Right atrium auricular region (tissue), 2 donors: Measurements from ENCODE around the gene LCA5. TPM values are rescaled to one million over a fixed set of nuclear protein-coding genes. Genes with fewer than 3 reads are reported as not detected.

Experiments
- DNase-seq: peaks from one replicate; pipeline ENCODE4 v3.0.0-alpha.2; 2019; ENCODE audit warnings: low spot score
- H3K27ac ChIP-seq, 2 donors: fragments of 200-600 bp; sonication (generic); 1 replicate in 1 of 2; 2 replicates in 1 of 2; pipeline ENCODE4 v1.5.1; 2016 to 2019
- H3K27me3 ChIP-seq, 2 donors: fragments of 200-600 bp; sonication (generic); one replicate each; pipeline versions ENCODE4 v1.5.1 to v1.6.0; 2017 to 2019
- H3K36me3 ChIP-seq: fragments of 200-600 bp; sonication (generic); one replicate; pipeline ENCODE4 v1.5.1; 2016
- H3K4me1 ChIP-seq, 2 donors: fragments of 200-600 bp; sonication (generic); one replicate each; pipeline versions ENCODE4 v1.5.1 to v1.6.0; 2017 to 2019
- H3K4me3 ChIP-seq, 2 donors: fragments of 200-600 bp; sonication (generic); 1 replicate in 1 of 2; 2 replicates in 1 of 2; pipeline ENCODE4 v1.5.1; 2017 to 2019; ENCODE audit warnings: mild to moderate bottlenecking in 1 of 2, moderate library complexity in 1 of 2
- H3K9me3 ChIP-seq, 2 donors: fragments of 200-600 bp; sonication (generic); one replicate each; pipeline ENCODE4 v1.5.1; 2019
- CTCF ChIP-seq, 2 donors: fragments of 200-600 bp; sonication (generic); IDR thresholded peaks; one replicate each; pipeline ENCODE4 v1.5.1; 2019; ENCODE audit warnings: antibody characterized with exemption in 2 of 2
- total RNA-seq, 2 donors: library from RNA; depleted of rRNA; stranded (reverse); fragments of >200 nt; gene quantifications; one replicate each; pipeline ENCODE4 v1.1.0, GENCODE V29; 2016

The LCA5 gene
- total RNA-seq, 2 donors from 2014 or later, result 2.6 to 2.7 TPM

- Histone ChIP-seq H3K36me3 (no peaks in the 10 kb centered on the region), H3K27ac (no peak overlapping the region), H3K4me3 (no peak overlapping the region), H3K9me3 (no peaks in the 10 kb centered on the region), H3K4me1 (no peaks in the 10 kb centered on the region), H3K27me3 (no peaks in the 10 kb centered on the region)
- no peak for TF ChIP-seq CTCF (IDR thresholded peaks at IDR 0.05)
- DNase-seq, result no peak
Measured at GRCh38 chr6:79557673-79558467, 20.6 kb upstream of the LCA5 start.

GRCh38 chr6:79554305-79554704 lies 17.1 kb upstream of the LCA5 start:
- no peak for TF ChIP-seq CTCF (IDR thresholded peaks at IDR 0.05)
- no peaks in the 10 kb centered on the region for H3K4me1 ChIP-seq
- H3K27me3 ChIP-seq, result no peaks in the 10 kb centered on the region
- DNase-seq, result no peak
- H3K36me3 ChIP-seq, result no peaks in the 10 kb centered on the region
- H3K27ac ChIP-seq, result no peak overlapping the region
- no peaks in the 10 kb centered on the region for H3K9me3 ChIP-seq
- H3K4me3 ChIP-seq, result no peak overlapping the region

GRCh38 chr6:79551401-79551800 lies 14.2 kb upstream of the LCA5 start:
- H3K4me3 ChIP-seq, result no peak overlapping the region

GRCh38 chr6:79548304-79548703 lies 11.1 kb upstream of the LCA5 start:
- no peaks in the 10 kb centered on the region for H3K27me3 ChIP-seq
- H3K36me3 ChIP-seq, result no peaks in the 10 kb centered on the region
- no peak overlapping the region for H3K27ac ChIP-seq
- no peak overlapping the region for H3K4me3 ChIP-seq
- DNase-seq, result no peak
- TF ChIP-seq CTCF (IDR thresholded peaks at IDR 0.05), result no peak
- no peaks in the 10 kb centered on the region for H3K9me3 ChIP-seq
- H3K4me1 ChIP-seq, result peaks cover 0 to 24% of the 10 kb centered on the region in 2 donors

More at GRCh38 chr6:79551401-79551800, 14.2 kb upstream of the LCA5 start:
- H3K27me3 ChIP-seq, result no peaks in the 10 kb centered on the region
- no peaks in the 10 kb centered on the region for H3K4me1 ChIP-seq
- H3K27ac ChIP-seq, result no peak overlapping the region
- TF ChIP-seq CTCF (IDR thresholded peaks at IDR 0.05), result no peak
- H3K9me3 ChIP-seq, result no peaks in the 10 kb centered on the region
- DNase-seq, result no peak
- H3K36me3 ChIP-seq, result no peaks in the 10 kb centered on the region

- TF ChIP-seq CTCF (IDR thresholded peaks at IDR 0.05), result no peak
- no peak for DNase-seq
- H3K27ac ChIP-seq, result peak overlapping the region; percentile 9 to 70
- no peaks in the 10 kb centered on the region for H3K27me3 ChIP-seq
- peaks cover 0 to 24% of the 10 kb centered on the region in 2 donors for H3K4me1 ChIP-seq
- no peaks in the 10 kb centered on the region for H3K9me3 ChIP-seq
- H3K36me3 ChIP-seq, result no peaks in the 10 kb centered on the region
- no peak overlapping the region for H3K4me3 ChIP-seq
Measured at GRCh38 chr6:79546186-79546585, 9.0 kb upstream of the LCA5 start.
